ENCODE data around the gene TAF4. TPM values are rescaled to one million over a fixed set of nuclear protein-coding genes. Genes with fewer than 3 reads are reported as not detected.
A peak's percentile ranks its signal among the peaks of the same experiment; 100 is the strongest.

Gene TAF4
- total RNA-seq, 1 experiment from 2014 or later: 13.8 TPM

DNA sequence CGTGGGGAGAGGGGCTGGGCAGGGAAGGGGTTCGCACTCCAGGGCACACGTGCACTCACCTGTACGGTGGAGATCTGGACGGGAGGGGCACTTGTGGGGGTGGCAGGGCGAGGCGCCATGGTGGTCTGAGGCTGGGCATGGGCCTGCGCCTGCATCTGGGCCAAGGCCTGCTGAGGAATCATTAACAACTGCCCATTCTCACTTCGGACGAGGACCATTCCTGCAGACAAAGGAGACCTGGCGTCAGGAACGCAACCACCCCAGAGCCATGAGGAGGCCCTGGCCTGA lies 51.2 kb downstream of the TAF4 start:
- in situ Hi-C loops (cut with HindIII; ENCODE audit: low sequenced_read_pairs): loop anchor here (25.0 kb wide), 1 partner anchor 273 kb away; no protein-coding TSS in a partner anchor
- DNase-seq (ENCODE audit: low spot score): no peak

DNA sequence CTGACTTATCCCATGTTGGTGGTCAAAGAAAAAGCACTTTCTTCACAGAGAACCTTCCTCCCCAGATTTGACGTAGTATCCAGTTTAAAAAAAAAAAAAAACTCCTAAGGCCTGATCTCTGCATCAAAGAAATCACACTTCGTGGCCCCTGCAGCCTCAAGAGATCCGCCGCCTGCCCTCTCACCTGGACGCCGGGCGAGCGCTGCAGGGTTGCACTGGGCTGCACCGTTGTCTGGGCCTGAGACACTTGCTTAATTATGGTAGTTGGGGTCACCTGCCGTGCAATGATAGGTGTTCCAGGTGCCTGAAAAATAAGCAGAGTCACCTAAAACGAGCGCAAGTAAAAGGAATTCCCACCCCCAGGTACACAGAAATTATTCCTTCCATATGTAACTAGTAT lies 53.0 kb downstream of the TAF4 start:
- in situ Hi-C loops (cut with HindIII; ENCODE audit: low sequenced_read_pairs): loop anchor here (25.0 kb wide), 1 partner anchor 275 kb away; no protein-coding TSS in a partner anchor
- no peak for DNase-seq (ENCODE audit: low spot score)

DNA sequence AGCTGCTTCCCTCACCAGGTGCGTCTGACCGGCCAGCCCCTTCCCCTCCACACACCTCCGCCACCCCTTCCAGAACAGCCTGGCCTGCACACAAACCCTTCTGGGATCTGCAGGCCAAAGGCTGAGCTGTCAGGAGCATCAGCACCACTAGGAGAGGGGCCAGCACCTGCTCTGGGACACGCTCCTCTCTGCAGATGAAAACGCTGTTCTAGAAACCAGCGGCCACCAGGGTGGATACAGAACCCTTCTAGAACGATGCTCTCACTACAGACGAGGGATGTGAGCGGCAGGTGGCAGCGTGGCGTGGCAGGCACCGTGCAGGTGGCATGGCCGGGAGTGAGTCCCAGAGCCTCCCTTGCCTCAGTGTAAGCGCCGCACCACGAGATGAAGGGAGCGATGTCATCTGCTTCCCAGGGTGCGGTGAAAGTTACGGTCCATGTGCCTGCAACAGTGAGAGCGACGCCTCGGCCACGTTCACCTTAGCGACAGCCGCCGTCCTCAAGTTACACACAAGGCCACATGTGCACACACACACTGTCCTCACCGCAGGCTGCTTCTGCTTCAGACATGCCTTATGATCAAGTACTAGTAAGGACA lies 53.6 kb downstream of the TAF4 start:
- no peak for DNase-seq (ENCODE audit: low spot score)
- in situ Hi-C loops (cut with HindIII; ENCODE audit: low sequenced_read_pairs): loop anchor here (25.0 kb wide), 1 partner anchor 275 kb away; no protein-coding TSS in a partner anchor

DNA sequence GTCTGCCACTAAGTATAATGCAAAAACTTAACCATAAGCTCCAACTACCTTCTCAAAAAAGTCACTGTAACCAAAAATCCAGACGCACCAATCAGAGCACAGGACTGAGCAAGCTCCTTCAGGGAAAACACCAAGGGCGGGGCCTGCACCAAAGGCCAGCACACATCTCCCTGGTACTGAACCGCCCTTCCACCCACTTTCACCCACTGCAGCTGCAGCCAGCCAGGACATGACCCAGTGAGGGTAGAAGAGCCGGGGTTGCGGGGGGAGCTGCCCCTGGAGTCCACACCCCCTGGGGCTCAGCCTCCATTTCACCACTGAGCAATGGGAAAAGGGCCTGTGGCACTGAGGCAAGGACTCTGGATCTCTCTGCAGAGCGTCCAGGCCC lies 54.3 kb downstream of the TAF4 start:
- no peak for DNase-seq (ENCODE audit: low spot score)
- in situ Hi-C loops (cut with HindIII; ENCODE audit: low sequenced_read_pairs): loop anchor here (25.0 kb wide), 1 partner anchor 276 kb away; no protein-coding TSS in a partner anchor

DNA sequence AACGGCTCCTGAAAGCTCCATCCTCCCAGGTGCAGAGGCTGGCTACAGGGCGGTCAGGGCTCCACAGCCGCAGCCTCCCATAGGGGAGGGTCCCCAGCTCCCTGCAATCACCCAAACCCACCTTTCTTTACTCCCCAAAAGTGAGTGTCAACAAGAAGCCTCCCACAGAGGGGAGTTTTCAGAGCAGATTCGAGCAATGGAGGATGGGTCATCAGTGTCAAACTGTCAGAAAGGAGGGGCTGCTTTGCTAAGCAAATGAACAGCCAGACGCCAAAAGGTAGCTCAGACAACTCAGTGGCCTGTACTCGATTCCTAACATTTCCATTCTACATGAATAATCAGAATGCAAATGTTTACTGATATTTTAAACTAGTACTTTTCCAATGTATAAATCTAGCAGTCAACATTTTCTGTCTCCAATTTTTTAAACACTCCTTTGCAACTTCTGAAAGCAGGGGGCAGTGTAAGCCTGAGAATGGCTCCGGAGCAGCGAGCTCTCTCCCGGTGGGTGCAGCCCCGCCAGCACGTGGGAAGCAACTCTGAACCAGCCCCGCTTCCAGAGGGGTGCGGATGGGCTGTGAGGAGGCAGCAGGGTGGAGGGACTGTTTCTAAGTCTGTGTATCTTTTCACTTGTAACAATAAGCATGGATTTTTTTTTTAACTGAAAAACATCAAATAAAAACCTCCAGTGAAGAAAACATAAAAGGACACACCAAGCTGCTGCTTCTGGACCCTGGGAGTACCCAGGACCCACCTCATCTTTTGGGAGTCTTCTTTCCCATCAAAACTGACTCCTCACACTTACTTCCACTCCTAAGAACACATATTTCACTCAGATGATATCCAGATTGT lies 54.9 kb downstream of the TAF4 start:
- in situ Hi-C loops (cut with HindIII; ENCODE audit: low sequenced_read_pairs): loop anchor here (25.0 kb wide), 1 partner anchor 277 kb away; no protein-coding TSS in a partner anchor

DNA sequence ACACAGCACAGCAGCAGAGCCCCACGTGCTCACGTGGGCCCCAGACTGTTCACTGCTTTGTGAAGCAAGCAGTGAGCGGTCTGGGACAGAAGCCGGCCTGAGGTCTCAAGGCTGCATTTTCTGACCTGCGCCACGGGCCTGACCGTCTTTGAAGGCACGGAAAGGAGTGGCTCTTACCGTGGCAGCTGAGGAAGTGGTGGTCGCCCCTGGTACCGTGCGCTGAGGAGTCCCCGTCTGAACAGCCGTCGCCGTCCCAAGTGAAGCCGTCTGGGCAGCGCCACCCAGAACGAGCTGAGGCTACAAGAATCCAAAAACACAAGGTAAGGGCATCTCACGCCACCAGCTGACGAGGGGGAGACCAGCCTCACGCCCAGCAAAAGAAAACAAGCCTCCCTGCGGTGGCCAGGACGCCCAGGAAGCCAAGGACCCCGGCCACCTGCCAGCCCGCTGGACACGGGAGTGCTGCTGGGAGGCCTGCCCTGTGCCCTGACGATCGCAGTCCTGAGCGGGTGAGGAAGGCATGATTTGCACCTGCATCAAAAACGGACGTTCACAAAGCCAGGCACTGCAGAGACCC lies 55.7 kb downstream of the TAF4 start:
- DNase-seq (ENCODE audit: low spot score): no peak
- in situ Hi-C loops (cut with HindIII; ENCODE audit: low sequenced_read_pairs): loop anchor here (25.0 kb wide), 1 partner anchor 277 kb away; no protein-coding TSS in a partner anchor

More for the DNA sequence above, 54.9 kb downstream of the TAF4 start:
- DNase-seq (ENCODE audit: low spot score): peak; percentile 73

DNA sequence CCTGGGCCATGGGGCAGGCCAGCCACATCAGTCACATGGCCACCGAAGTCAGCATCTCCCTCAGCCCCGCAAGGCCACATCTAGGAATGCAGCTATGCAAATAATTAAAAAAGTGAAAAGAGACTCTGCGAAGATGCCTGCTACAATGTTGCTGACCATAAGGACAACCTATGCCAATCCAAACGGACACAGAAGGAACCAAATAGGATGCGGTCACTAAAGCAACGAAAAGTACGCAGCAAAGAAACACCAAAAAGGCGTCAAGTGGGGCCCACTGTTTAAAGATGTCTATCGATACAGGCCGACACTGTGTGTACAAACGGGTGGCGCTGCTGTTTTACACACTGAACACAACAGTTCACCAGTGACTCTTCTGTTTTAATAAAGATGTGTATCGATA lies 56.4 kb downstream of the TAF4 start:
- in situ Hi-C loops (cut with HindIII; ENCODE audit: low sequenced_read_pairs): loop anchor here (25.0 kb wide), 1 partner anchor 278 kb away; no protein-coding TSS in a partner anchor
- DNase-seq (ENCODE audit: low spot score): no peak

DNA sequence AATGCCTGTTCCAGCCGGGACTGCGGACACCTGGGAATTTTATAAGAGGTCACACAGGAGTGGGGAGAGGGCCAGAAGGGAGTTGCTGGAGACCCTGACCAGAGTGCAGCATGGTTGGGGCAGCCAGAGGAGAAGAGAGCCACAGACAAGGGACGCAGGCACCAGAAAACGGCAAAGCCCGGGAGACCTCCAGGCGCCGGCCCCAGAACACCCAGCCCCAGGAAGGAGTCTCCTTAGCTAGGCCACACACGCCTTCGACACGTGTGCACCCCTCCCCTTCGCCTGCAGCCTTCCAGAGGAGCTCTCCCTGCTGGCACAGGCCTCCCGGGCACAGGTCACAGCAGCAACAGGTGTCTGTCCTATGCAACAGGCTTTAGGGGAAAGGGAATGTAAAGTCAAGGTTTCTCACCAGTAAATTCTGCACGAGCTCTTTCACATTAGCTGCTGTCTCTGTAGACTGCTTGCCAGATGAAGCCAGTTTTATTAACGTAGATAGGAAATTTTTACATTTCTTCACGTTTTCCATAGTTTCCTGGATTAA lies 57.0 kb downstream of the TAF4 start:
- in situ Hi-C loops (cut with HindIII; ENCODE audit: low sequenced_read_pairs): loop anchor here (25.0 kb wide), 1 partner anchor 279 kb away; no protein-coding TSS in a partner anchor
- no peak for DNase-seq (ENCODE audit: low spot score)

DNA sequence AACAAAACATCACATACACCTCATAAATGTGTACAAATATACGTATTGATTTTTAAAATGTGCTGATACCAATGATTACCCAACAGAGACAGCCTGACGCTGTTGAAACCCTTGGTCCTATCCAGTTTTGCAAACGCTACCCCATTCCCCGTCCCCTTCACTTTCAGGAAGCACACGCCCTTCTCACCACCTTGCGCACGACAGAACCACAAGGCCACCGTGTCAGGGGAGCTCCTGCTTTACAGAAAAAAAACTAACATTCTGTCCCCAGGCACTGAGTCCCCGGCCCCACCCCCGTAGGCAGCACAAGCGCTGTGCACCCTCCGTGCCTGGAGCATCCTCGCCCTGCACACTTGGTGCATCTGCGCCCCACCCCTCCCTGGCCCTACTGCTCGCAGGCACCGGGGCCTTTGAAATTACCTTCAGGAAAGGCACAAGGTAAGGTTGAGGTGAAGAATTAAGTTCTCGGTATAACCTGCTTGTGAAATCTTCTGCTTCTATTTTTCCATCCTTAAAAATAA lies 58.5 kb downstream of the TAF4 start:
- in situ Hi-C loops (cut with HindIII; ENCODE audit: low sequenced_read_pairs): loop anchor here (25.0 kb wide), 1 partner anchor 280 kb away; no protein-coding TSS in a partner anchor
- no peak for DNase-seq (ENCODE audit: low spot score)

DNA sequence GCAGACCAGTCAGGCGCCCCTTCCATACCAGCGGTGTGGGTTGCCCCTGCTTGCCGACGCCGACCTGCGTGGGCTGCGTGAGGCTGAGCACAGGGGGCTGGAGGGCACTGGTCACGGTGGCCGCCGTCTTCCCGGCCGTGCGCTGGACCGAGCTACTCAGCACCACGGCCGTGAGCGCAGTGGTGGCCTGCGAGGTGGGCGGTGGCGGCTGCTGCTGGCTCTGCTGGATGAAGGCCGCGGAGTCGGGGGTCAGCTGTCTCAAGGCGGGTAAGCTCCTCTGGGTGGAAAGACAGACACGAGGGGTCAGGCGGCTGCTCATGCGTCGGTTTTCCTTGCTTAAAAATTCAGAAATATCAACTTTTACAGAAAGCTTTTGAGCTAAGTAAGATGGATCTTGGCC lies 59.2 kb downstream of the TAF4 start:
- in situ Hi-C loops (cut with HindIII; ENCODE audit: low sequenced_read_pairs): loop anchor here (25.0 kb wide), 1 partner anchor 281 kb away; no protein-coding TSS in a partner anchor

DNA sequence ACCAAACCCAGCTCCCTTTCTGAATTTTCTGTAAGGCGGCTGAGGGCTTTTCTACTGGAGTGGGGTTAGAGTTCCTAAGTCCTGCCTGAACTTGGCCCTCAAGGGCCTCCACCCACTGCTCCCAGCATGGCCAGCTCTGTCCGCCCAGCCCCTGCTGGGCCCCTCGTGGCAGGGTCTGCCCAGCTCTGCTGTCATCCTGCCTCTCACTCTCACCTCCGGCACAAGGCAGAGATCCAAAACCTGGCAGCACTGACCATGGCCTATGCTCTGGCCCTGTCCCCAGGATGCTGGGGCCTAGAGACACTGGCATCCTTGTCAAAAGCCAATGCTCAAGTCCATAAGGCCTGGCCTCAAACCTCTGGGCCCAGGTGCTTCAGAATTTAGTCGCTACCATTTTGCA lies 61.1 kb downstream of the TAF4 start:
- in situ Hi-C loops (cut with HindIII; ENCODE audit: low sequenced_read_pairs): loop anchor here (25.0 kb wide), 1 partner anchor 283 kb away; no protein-coding TSS in a partner anchor

More for the DNA sequence above, 59.2 kb downstream of the TAF4 start:
- no peak for DNase-seq (ENCODE audit: low spot score)

DNA sequence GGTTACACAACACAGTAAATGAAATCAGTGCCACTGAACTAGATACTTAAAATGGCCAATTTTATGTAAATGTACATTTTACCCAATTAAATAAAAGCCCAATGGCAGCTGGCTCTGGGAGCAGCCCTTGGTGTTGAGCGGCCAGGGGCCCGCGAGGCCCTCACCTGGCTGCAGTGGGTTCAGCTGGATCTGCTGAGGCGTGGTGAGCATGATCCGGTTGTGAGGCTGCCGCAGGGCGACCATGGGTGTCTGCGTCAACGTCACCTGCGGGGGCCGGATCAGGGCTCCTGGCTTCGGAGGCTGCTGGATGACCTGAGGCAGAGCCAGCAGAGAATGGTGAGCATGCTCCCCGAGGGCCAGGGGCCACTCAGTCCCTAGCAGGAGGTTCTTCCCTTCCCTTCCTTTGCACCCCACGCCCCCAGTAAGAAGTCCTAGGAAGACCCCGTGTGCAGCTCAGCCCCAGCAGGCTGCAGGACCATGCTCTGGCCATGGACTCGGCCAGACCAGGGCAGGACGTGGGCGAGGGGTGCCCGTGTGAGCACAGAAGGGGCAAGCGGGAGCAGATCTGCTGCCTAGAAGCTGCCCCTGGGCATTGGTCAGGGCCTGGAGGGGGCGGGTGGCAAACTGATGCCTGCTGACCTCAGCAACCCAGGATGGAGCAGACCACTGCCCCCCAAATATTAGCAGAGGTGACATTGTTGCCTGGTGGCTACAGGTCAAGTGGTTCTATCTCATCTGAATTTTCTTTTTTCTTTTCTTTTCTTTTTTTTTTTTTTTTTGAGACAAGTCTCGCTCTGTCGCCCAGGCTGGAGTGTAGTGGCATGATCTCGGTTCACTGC lies 61.9 kb downstream of the TAF4 start:
- in situ Hi-C loops (cut with HindIII; ENCODE audit: low sequenced_read_pairs): loop anchor here (25.0 kb wide), 1 partner anchor 284 kb away; no protein-coding TSS in a partner anchor
- no peak for DNase-seq (ENCODE audit: low spot score)

More for the DNA sequence above, 61.1 kb downstream of the TAF4 start:
- no peak for DNase-seq (ENCODE audit: low spot score)

DNA sequence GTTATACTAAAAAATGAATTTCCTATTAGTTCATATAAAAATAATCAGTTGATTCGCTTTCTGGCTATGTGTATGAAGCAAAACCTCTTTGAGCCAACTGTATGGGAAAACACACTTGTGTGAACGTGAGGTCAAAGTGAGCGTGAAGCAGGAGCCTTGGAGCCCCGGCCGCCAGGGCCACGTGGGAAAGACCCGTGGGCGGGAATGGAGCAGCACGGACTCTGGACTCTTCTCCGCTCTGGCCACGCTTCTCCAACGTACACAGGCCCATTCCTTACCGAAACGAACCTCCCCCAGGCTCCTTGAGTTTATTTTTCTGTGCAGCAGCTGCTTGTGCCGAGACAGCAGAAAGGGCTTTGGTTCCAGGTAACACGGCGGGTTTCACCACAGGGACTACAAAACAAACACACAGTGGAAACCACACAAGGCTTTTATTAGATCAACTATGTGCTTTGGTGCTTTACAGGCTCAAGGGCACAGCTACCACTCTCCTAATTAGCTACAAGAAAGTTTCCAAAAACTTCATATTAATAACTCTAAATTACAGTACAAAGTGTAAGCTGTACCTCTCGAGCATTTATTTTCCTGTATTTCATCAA lies 62.7 kb downstream of the TAF4 start:
- in situ Hi-C loops (cut with HindIII; ENCODE audit: low sequenced_read_pairs): loop anchor here (25.0 kb wide), 1 partner anchor 284 kb away; no protein-coding TSS in a partner anchor
- DNase-seq (ENCODE audit: low spot score): no peak

DNA sequence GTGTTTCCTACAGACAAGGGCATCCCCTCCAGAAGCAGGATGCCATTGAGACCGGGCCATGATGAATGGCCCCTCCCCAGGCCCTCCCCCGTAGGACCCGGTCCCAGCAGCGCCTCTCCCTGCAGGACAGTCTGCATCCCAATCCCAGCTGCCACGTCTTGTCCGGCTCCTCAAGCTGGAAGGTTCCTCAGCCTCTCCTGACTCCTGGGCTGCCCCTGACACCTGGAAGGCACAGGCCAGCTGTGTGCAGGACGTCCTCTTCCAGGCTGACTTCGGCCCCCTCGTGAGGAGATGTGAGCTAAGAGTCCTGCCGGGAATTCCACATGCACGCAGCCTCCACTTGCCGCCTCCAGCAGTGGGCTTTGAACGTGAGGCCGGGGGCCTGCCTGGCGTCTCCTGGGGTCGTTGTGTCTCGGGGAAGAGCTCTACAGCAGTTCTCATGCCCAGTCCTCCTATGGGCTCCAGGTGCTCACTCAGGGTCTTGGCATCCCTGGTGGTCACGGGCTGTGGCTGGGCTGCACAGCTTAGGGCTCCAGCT lies 64.4 kb downstream of the TAF4 start:
- no peak for DNase-seq (ENCODE audit: low spot score)
- in situ Hi-C loops (cut with HindIII; ENCODE audit: low sequenced_read_pairs): loop anchor here (25.0 kb wide), 1 partner anchor 286 kb away; no protein-coding TSS in a partner anchor

DNA sequence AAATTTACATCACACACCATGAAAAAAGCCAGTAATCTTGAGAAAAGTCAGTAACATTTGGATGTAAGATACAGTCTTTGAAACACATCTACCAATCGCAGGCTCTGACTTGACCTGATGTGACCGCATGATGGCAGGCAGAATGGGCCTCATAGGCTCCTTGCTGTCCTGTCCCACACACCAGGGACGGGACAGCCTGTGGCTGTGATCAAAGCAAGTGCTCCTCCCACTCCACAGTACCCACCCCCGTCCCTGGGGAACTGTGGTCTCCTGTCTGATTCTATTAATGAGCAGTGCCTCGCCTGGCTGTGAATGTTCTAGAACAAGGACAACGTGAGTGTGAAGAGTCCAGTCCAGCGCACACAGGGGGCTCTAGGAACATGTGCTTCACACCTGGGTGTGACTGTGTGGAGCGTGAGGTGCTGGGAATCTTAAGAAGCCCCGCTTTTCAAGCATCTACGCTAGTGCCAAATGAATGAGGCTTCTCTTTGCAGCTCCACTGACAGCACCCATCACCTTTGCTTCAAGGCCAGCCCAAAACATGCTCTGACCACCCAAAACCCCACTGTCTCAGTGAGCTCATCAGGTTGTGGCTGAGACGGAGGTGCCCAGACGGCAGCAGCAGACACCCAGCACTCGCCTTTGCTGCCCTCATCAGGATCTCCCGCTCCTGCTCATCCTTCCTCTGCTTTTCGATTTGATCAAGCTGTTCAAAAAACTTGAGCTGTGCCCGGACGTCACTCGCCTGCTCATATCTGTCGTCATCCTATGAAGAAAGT lies 67.1 kb downstream of the TAF4 start:
- in situ Hi-C loops (cut with HindIII; ENCODE audit: low sequenced_read_pairs): no loop called here
- no peak for DNase-seq (ENCODE audit: low spot score)

DNA sequence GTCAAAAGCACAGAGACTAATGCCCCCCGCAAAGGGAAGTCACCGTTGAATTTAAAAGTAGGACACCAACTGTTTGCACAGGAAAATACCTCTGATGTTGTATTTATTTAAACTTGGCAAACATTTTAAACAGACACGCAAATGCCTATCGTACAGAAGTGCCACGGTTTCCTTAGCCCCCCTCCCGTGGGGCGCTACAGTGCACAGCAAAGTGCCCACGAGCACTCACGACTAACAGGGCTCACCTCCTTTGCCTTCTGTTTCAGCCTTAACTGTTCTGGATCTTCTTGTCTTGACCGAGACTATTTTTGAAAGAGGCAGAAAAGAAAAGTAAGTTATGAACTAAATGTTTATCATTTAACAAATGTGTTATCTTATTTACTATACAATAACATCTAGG lies 67.8 kb downstream of the TAF4 start:
- no peak for DNase-seq (ENCODE audit: low spot score)
- in situ Hi-C loops (cut with HindIII; ENCODE audit: low sequenced_read_pairs): no loop called here

DNA sequence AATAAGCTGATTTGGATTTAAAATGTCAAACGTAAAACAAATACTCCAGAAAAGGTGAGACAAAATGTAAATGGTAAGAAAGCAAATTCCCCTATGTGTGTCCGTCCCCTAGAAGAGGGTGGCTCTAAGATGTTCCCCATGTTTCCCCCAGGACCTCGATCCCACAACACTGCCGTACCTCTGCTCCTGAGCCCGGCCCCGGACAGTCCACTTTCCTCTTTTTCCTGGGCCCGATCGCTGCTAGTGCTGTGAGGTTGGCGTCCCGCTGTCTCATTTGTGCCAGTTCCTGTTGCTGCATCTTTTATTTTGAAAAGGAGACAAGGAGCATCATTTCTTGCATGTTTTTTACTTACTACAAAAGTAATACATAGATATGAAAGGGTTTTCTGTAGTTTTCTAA lies 68.3 kb downstream of the TAF4 start:
- no peak for DNase-seq (ENCODE audit: low spot score)
- in situ Hi-C loops (cut with HindIII; ENCODE audit: low sequenced_read_pairs): no loop called here
